Esophagus squamous epithelium (tissue), 4 donors: ENCODE data around the gene TMEM151A.

Experiments used
- CTCF ChIP-seq, 6 experiments: fragments of 450-650 bp in 4 of 6; fragments of 200-600 bp in 2 of 6; sonication (generic) in 2 of 6; IDR thresholded peaks; one replicate each; pipeline ENCODE4 v1.5.1; 2016 to 2019; ENCODE audit warnings: antibody characterized with exemption in 6 of 6, mild to moderate bottlenecking in 4 of 6, moderate library complexity in 4 of 6
- POLR2A ChIP-seq, 4 donors: fragments of 450-650 bp; IDR thresholded peaks; one replicate each; pipeline ENCODE4 v1.6.1; 2017; ENCODE audit warnings: antibody characterized with exemption in 4 of 4, mild to moderate bottlenecking in 4 of 4, moderate library complexity in 3 of 4

GRCh38 chr11:66293352-66293751 is 1.7 kb downstream of the TMEM151A start:
- no peak for TF ChIP-seq CTCF (IDR thresholded peaks at IDR 0.05)
- no peak for TF ChIP-seq POLR2A (IDR thresholded peaks at IDR 0.05)
